ENCODE data around the gene MARCHF3.
A peak's percentile ranks its signal among the peaks of the same experiment; 100 is the strongest.
"Not testable (repeated sequence)": the region's sequence is repeated elsewhere in the genome, so short reads cannot be mapped to it uniquely, and the experiment has no call there.

MARCHF3 gene

GRCh38 chr5:126875303-126875785, 155.0 kb downstream of the MARCHF3 start:
- peak; percentile 91 for DNase-seq (ENCODE audit: low read depth)

- DNase-seq (ENCODE audit: low read depth), result no peak
These were observed 157.6 kb downstream of the MARCHF3 start for GRCh38 chr5:126872561-126873354.

- DNase-seq (ENCODE audit: low read depth), result peak; percentile 66
These were observed 158.9 kb downstream of the MARCHF3 start for GRCh38 chr5:126871441-126871840.

- no peak for DNase-seq (ENCODE audit: low read depth)
These were observed 161.3 kb downstream of the MARCHF3 start for GRCh38 chr5:126869005-126869451.

GRCh38 chr5:126868338-126869004, 161.9 kb downstream of the MARCHF3 start:
- no peak for DNase-seq (ENCODE audit: low read depth)

GRCh38 chr5:126866851-126867636, 163.3 kb downstream of the MARCHF3 start:
- DNase-seq (ENCODE audit: low read depth), result no peak

DNA sequence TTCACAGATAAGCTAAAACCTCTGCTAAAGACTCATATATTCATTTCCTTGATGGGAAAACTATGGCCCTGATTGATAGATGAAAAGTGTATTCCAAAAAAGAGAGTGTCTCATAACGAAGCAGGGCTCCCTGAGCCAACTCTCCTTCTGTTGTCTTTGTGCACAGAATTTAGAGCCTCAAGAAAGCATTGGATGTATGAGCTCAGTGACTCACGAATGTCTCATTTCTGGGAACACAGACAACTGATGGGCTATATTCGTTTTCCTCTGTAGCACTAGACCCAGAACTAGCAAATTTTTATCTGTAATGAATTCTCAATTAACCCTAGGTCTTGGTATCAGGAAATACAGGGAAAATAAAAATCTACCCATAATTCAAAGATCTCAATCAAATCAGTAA, 165.1 kb downstream of the MARCHF3 start:
- peak; percentile 60 for DNase-seq (ENCODE audit: low read depth)

DNA sequence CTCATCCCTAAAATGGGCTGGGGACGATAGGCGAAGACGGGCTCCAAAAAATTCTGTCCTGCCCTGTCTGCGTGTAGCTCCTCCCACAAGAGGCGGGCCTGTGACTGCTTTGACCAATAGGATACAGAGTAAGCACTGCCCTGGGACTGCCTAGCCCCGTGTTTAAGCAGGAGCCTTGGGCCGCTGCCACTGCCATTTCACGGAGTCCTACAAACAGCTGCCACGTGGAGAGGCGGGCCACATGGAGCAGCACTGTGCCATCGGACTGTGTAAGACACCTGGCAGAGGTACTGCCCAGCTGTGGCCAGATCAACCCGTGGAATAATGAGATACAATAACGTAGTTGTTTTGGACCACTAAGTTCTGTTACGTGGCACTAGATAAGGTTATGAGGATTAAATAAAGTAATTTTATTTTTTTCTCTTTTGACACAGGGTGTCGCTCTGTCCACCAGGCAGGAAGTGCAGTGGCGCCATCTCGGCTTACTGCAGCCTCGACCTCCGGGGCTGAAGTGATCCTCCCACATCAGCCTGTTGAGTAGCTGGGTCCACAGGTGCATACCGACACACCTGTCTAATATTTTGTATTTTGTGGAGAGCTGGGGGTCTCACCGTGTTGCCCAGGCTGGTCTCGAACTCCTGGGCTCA, 166.2 kb downstream of the MARCHF3 start:
- no peak for DNase-seq (ENCODE audit: low read depth)

DNA sequence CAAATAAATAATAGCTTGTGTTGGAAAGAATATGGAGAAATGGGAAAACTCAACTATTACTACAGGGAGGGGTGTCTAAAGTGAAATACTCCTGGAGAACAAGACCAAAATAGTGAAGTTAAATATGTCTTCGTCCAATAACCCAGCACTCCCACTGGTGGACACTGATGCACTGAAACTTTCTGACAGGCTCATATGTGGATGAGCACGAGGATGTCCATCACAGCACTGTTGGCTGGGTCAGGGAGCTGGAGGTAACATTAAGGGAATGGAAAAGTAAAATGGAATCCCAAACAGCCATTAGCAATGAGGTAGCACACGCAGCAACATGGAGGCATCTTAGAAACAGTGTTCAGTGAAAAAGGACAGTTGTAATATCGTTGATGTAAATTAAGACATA, 167.0 kb downstream of the MARCHF3 start:
- DNase-seq (ENCODE audit: low read depth), result no peak

- DNase-seq (ENCODE audit: low read depth), result no peak
These were observed 171.9 kb downstream of the MARCHF3 start for GRCh38 chr5:126858441-126858840.

DNA sequence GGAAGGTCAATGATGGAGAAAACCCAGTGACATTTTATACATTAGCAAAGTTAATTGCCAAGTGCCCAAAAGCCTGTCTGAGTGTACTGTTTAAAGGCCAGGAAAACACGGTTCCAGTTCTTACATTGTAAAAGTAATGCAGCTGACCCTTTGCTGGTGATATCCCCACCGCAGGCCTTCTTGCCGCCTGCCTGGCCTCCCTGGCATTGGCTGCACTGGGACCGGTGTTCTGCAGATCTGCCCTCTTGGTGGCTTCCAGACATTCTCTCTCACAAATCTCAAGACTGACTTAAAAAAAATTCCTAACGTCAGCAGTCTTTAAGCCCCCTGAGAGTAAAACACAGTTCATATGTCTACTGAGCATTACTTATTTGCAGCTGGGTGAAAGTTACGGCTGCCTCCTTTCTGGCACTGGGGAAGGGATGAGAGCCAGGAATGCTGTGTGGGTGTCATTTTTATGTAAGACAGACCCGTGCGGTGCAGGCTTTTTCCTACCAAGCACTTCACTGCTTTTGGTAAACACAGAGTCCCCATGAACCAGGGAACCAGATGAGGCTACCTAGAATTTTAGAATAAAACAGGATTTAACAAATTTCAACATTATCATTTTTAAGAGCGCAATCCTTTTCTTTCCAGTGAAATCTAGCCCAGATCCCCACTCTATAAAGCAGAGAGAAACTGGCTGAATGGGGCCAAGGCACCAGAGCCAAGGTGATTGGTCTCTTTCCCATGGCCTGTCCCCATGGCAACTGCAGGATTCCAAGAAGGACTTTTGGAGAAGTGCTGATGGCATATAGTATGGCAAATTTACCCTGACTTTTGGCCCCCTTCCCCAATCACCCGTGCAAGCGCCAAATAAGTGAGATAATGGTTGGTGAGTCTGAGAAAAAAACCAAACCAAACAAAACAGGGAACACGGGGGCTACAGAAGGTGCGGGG, 172.6 kb downstream of the MARCHF3 start:
- DNase-seq (ENCODE audit: low read depth), result peak; percentile 59

GRCh38 chr5:126855266-126855665, 175.1 kb downstream of the MARCHF3 start:
- no peak for DNase-seq (ENCODE audit: low read depth)

DNA sequence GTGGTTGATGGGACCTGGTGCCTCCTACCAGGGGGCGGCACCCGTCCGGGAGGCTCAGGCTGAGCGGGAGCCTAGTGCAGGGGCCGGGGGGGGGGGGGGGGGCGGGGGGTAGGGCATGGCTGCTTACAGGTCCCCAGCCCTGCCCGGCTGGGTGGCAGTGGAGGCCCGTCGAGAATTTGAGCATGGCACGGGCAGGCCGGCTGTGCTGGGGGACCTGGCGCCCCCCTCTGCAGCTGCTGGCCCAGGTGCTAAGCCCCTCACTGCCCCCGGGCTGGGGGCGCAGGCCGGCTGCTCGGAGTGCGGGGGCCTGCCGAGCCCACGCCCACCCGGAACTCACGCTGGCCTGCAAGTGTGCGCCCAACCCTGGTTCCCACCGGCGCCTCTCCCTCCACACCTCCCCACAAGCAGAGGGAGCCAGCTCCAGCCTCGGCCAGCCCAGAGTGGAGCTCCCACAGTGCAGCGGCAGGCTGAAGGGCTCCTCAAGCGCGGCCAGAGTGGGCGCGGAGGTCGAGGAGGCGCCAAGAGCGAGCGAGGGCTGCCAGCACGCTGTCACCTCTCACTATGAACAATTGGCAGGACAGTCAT, 175.7 kb downstream of the MARCHF3 start:
- DNase-seq (ENCODE audit: low read depth), result no peak

GRCh38 chr5:126853541-126854307, 176.6 kb downstream of the MARCHF3 start:
- not testable (repeated sequence) for DNase-seq (ENCODE audit: low read depth)

- no peak for DNase-seq (ENCODE audit: low read depth)
These were observed 177.5 kb downstream of the MARCHF3 start for GRCh38 chr5:126852841-126853271.

GRCh38 chr5:126852091-126852571, 178.2 kb downstream of the MARCHF3 start:
- peak; percentile 50 for DNase-seq (ENCODE audit: low read depth)

DNA sequence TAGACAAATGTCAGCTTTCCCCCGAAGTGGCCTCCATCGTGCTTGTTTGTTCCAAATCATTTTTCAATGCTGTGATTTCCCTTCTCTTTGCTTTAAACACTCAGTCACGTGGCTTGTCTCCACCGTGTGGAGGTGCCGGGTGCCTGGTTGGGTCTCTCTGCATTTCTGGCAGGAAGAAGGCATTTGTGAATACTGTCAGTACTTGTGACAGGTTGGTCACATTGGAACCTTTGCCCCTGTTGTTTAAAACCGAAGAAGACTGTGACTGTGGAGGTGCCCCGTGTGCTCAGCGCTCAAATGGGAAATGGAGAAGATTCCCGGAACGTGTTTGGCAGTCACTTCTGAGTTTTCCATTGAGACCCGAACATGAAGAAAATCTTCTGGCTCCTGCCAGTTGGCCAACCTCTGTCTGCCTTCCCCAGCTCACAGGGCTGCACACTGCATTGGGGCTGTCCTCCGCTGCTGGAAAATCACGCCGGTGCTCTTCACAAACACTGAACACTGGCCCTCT, 178.8 kb downstream of the MARCHF3 start:
- no peak for DNase-seq (ENCODE audit: low read depth)

DNA sequence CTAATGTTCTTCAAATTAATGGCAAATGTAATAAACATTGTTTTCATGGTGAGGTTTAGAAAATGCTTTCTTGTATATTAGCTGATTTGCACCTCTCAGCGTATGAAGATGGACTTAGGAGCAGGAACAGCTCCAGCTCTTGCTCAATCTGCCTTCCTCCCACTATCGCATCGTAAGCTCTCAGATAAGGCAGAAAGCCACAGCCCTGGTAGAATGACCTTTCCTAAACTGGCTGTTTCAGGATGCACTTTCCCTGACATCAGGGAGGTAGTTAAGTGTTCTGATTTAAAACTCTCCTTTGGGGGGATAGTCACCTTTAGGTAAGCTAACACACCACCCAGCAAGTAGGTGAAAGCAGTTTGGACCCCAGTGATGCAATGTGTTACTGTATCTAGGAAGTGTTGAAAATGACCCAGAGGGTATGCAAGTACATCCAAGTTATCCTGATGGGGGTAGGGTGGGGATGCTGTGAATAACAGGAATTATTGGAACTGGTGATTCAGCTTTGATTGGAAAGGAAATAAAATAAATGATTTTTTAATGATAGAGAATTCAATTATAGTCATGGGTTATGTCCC, 181.2 kb downstream of the MARCHF3 start:
- DNase-seq (ENCODE audit: low read depth), result peak; percentile 96

- no peak for DNase-seq (ENCODE audit: low read depth)
These were observed 182.1 kb downstream of the MARCHF3 start for GRCh38 chr5:126848253-126848652.
